GM19452 (cell line): Measurements from ENCODE around the gene AMER3.

Source experiments
- ATAC-seq: cut with Tn5 transposase; IDR thresholded peaks from one replicate; pipeline ENCODE4 v1.9.1; 2021; ENCODE audit not compliant: unreplicated experiment

The AMER3 gene

DNA sequence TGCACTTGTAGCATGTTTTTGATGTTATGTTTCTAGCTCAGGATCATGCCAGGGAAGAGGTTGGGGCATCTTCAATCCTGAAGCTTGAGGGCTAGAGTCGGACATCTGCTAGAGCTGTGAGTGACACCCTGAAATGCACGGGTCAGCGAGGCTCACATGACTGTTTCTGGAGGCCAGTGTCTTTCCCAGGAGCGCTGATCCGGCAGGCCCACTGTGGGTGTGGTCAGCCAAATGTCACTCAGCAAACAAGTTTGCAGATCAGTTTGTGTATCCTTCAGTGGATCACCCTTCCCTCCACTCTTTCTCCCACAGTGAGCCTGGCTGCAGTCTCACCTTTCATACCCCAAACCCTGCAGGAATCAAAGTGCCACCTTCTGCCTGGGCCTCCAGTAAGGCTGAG is 58.4 kb downstream of the AMER3 start:
- no peak for ATAC-seq

DNA sequence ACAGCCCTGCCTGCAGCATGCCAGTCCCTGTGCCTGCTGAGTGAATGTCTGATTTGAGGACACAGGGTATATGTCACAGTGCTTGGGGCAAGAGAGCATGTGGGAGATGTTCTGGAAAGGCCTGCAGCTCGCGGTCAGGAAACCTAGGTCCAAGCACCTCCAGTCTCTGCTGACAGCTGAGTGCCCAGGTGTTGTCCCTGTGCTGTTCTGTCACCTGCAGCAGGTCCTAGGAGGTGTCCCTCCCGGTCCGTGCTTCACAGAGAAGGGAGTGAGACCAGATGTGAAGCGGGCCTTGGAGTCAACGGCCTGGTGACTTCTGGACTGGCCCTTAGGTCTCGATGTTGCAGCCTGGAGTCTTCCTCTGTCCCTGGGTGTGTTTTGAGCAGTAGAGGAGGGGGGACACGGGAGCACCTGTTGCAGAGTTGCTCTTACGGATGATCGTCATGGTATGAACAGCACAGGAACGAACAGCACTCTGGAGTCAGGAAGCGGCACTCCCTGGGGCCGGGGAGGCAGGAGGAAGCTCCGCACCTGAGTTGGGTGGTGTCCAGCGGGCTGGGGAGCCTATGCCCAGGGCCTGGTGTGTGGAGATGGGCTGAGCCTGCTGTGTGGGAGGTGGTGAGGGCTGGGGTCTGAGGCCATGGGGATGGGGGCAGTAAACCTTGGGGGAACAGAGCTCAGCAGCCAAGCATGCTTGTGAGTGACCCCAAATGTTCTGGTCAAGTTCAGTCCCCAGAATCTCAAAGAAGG is 59.8 kb downstream of the AMER3 start:
- ATAC-seq, result no peak
